ENCODE measurements around the gene PRSS2.

DNA sequence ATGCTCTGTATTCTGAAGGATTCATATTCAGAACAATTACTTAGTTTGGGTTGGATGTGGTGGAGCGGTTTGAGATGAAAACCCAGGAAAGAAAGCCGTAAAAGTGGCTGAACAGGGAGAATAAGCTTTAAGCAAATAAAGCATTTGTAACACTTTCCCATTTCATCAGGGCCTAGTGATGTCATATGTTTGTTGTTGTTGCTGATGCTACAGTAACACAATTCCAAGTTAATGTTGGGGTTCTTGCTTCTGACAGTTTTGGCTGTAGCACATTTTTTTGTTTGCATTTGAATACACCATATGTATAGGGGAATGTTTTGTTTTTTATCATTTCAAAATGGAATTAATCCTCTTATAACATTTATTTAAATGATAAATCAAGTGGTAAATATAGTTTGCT lies 43.7 kb downstream of the PRSS2 start:
- no peak for TF ChIP-seq ZNF219 (CRISPR knock-in tag; IDR thresholded peaks at IDR 0.05; ENCODE audit: borderline replicate concordance)
- TF ChIP-seq E2F4 (CRISPR knock-in tag; IDR thresholded peaks at IDR 0.05; ENCODE audit: borderline replicate concordance, low read depth): no peak
- no peak for TF ChIP-seq NFE2L1 (CRISPR knock-in tag; IDR thresholded peaks at IDR 0.05)
- no peak for TF ChIP-seq ATF1 (CRISPR knock-in tag; IDR thresholded peaks at IDR 0.05)
- TF ChIP-seq JAZF1 (CRISPR knock-in tag; IDR thresholded peaks at IDR 0.05): no peak
- TF ChIP-seq MAX (CRISPR knock-in tag; IDR thresholded peaks at IDR 0.05): no peak
- TF ChIP-seq, protein P1, sequence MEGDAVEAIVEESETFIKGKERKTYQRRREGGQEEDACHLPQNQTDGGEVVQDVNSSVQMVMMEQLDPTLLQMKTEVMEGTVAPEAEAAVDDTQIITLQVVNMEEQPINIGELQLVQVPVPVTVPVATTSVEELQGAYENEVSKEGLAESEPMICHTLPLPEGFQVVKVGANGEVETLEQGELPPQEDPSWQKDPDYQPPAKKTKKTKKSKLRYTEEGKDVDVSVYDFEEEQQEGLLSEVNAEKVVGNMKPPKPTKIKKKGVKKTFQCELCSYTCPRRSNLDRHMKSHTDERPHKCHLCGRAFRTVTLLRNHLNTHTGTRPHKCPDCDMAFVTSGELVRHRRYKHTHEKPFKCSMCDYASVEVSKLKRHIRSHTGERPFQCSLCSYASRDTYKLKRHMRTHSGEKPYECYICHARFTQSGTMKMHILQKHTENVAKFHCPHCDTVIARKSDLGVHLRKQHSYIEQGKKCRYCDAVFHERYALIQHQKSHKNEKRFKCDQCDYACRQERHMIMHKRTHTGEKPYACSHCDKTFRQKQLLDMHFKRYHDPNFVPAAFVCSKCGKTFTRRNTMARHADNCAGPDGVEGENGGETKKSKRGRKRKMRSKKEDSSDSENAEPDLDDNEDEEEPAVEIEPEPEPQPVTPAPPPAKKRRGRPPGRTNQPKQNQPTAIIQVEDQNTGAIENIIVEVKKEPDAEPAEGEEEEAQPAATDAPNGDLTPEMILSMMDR (IDR thresholded peaks at IDR 0.05): no peak
- no peak for TF ChIP-seq MYBL2 (CRISPR knock-in tag; IDR thresholded peaks at IDR 0.05)
- no peak for TF ChIP-seq FOXK1 (CRISPR knock-in tag; IDR thresholded peaks at IDR 0.05)
- TF ChIP-seq GABPB1 (CRISPR knock-in tag; IDR thresholded peaks at IDR 0.05): no peak
- no peak for TF ChIP-seq ATF2 (CRISPR knock-in tag; IDR thresholded peaks at IDR 0.05; ENCODE audit: borderline replicate concordance, low read depth)
- TF ChIP-seq, protein P2, sequence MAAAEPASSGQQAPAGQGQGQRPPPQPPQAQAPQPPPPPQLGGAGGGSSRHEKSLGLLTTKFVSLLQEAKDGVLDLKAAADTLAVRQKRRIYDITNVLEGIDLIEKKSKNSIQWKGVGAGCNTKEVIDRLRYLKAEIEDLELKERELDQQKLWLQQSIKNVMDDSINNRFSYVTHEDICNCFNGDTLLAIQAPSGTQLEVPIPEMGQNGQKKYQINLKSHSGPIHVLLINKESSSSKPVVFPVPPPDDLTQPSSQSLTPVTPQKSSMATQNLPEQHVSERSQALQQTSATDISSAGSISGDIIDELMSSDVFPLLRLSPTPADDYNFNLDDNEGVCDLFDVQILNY (CRISPR knock-in tag; IDR thresholded peaks at IDR 0.05): no peak
- no peak for TF ChIP-seq PRDM15 (CRISPR knock-in tag; IDR thresholded peaks at IDR 0.05)
- TF ChIP-seq, protein P3, sequence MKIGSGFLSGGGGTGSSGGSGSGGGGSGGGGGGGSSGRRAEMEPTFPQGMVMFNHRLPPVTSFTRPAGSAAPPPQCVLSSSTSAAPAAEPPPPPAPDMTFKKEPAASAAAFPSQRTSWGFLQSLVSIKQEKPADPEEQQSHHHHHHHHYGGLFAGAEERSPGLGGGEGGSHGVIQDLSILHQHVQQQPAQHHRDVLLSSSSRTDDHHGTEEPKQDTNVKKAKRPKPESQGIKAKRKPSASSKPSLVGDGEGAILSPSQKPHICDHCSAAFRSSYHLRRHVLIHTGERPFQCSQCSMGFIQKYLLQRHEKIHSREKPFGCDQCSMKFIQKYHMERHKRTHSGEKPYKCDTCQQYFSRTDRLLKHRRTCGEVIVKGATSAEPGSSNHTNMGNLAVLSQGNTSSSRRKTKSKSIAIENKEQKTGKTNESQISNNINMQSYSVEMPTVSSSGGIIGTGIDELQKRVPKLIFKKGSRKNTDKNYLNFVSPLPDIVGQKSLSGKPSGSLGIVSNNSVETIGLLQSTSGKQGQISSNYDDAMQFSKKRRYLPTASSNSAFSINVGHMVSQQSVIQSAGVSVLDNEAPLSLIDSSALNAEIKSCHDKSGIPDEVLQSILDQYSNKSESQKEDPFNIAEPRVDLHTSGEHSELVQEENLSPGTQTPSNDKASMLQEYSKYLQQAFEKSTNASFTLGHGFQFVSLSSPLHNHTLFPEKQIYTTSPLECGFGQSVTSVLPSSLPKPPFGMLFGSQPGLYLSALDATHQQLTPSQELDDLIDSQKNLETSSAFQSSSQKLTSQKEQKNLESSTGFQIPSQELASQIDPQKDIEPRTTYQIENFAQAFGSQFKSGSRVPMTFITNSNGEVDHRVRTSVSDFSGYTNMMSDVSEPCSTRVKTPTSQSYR (CRISPR knock-in tag; IDR thresholded peaks at IDR 0.05): no peak
